UCSD-AML1 (cell line): ENCODE measurements around the gene EIF4G2.
A peak's percentile ranks its signal among the peaks of the same experiment; 100 is the strongest.

Source experiments
- DNase-seq: peaks from one replicate; lab custom pipeline; 2025; ENCODE audit not compliant: unreplicated experiment; lab: John Stamatoyannopoulos, UW

EIF4G2 gene

GRCh38 chr11:10809373-10810160, 841 bp upstream of the EIF4G2 start:
- no peak for DNase-seq

GRCh38 chr11:10808235-10808552, 532 bp downstream of the EIF4G2 start:
- no peak for DNase-seq

- DNase-seq = peak; percentile 63
Observed at GRCh38 chr11:10807493-10808234, 1.1 kb downstream of the EIF4G2 start.

GRCh38 chr11:10806206-10806605, 2.5 kb downstream of the EIF4G2 start:
- DNase-seq = no peak

- DNase-seq = no peak
Observed at GRCh38 chr11:10805741-10806140, 3.0 kb downstream of the EIF4G2 start.

- no peak for DNase-seq
Observed at GRCh38 chr11:10803676-10804075, 5.0 kb downstream of the EIF4G2 start.

GRCh38 chr11:10800292-10800691, 8.4 kb downstream of the EIF4G2 start:
- DNase-seq = no peak

- DNase-seq = no peak
Observed at GRCh38 chr11:10798330-10798928, 10.3 kb downstream of the EIF4G2 start.

- DNase-seq = no peak
Observed at GRCh38 chr11:10797531-10797930, 11.2 kb downstream of the EIF4G2 start.

GRCh38 chr11:10797001-10797400, 11.7 kb downstream of the EIF4G2 start:
- no peak for DNase-seq

- DNase-seq = no peak
Observed at GRCh38 chr11:10796191-10796590, 12.5 kb downstream of the EIF4G2 start.

GRCh38 chr11:10793470-10794255, 15.1 kb downstream of the EIF4G2 start:
- DNase-seq = no peak

GRCh38 chr11:10792385-10793068, 16.2 kb downstream of the EIF4G2 start:
- peak; percentile 83 for DNase-seq

GRCh38 chr11:10786451-10786850, 22.3 kb downstream of the EIF4G2 start:
- no peak for DNase-seq

GRCh38 chr11:10785146-10785474, 23.6 kb downstream of the EIF4G2 start:
- DNase-seq = no peak

GRCh38 chr11:10784232-10785145, 24.2 kb downstream of the EIF4G2 start:
- DNase-seq = no peak

- DNase-seq = no peak
Observed at GRCh38 chr11:10780040-10780439, 28.7 kb downstream of the EIF4G2 start.

- DNase-seq = no peak
Observed at GRCh38 chr11:10779086-10779485, 29.6 kb downstream of the EIF4G2 start.

- no peak for DNase-seq
Observed at GRCh38 chr11:10778217-10778970, 30.3 kb downstream of the EIF4G2 start.
